Measurements from ENCODE around the gene LRRC42. TPM values are rescaled to one million over a fixed set of nuclear protein-coding genes. Genes with fewer than 3 reads are reported as not detected.

LRRC42 gene
- total and polyA plus RNA-seq, 9 of the 15 experiments (the other 6 are each of a cell fraction or from before 2014, with no cell fraction given), result 17.3 to 51.9 (median 35.5) TPM

- TF ChIP-seq, protein P1, sequence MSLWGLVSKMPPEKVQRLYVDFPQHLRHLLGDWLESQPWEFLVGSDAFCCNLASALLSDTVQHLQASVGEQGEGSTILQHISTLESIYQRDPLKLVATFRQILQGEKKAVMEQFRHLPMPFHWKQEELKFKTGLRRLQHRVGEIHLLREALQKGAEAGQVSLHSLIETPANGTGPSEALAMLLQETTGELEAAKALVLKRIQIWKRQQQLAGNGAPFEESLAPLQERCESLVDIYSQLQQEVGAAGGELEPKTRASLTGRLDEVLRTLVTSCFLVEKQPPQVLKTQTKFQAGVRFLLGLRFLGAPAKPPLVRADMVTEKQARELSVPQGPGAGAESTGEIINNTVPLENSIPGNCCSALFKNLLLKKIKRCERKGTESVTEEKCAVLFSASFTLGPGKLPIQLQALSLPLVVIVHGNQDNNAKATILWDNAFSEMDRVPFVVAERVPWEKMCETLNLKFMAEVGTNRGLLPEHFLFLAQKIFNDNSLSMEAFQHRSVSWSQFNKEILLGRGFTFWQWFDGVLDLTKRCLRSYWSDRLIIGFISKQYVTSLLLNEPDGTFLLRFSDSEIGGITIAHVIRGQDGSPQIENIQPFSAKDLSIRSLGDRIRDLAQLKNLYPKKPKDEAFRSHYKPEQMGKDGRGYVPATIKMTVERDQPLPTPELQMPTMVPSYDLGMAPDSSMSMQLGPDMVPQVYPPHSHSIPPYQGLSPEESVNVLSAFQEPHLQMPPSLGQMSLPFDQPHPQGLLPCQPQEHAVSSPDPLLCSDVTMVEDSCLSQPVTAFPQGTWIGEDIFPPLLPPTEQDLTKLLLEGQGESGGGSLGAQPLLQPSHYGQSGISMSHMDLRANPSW (CRISPR knock-in tag; IDR thresholded peaks at IDR 0.05), result no peak
- TF ChIP-seq ZNF644 (tag; IDR thresholded peaks at IDR 0.05; ENCODE audit: low read depth), result no peak
- TF ChIP-seq CBX5 (IDR thresholded peaks at IDR 0.05; ENCODE audit: borderline replicate concordance, low read depth), result no peak
- no peak for TF ChIP-seq ARID3A (IDR thresholded peaks at IDR 0.05; ENCODE audit: borderline replicate concordance, low read depth, low read length)
- TF ChIP-seq, protein P2, sequence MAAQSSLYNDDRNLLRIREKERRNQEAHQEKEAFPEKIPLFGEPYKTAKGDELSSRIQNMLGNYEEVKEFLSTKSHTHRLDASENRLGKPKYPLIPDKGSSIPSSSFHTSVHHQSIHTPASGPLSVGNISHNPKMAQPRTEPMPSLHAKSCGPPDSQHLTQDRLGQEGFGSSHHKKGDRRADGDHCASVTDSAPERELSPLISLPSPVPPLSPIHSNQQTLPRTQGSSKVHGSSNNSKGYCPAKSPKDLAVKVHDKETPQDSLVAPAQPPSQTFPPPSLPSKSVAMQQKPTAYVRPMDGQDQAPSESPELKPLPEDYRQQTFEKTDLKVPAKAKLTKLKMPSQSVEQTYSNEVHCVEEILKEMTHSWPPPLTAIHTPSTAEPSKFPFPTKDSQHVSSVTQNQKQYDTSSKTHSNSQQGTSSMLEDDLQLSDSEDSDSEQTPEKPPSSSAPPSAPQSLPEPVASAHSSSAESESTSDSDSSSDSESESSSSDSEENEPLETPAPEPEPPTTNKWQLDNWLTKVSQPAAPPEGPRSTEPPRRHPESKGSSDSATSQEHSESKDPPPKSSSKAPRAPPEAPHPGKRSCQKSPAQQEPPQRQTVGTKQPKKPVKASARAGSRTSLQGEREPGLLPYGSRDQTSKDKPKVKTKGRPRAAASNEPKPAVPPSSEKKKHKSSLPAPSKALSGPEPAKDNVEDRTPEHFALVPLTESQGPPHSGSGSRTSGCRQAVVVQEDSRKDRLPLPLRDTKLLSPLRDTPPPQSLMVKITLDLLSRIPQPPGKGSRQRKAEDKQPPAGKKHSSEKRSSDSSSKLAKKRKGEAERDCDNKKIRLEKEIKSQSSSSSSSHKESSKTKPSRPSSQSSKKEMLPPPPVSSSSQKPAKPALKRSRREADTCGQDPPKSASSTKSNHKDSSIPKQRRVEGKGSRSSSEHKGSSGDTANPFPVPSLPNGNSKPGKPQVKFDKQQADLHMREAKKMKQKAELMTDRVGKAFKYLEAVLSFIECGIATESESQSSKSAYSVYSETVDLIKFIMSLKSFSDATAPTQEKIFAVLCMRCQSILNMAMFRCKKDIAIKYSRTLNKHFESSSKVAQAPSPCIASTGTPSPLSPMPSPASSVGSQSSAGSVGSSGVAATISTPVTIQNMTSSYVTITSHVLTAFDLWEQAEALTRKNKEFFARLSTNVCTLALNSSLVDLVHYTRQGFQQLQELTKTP (IDR thresholded peaks at IDR 0.05; ENCODE audit: low read depth in 1 of 2, partially characterized antibody in 2 of 2), result no peak
- no peak for TF ChIP-seq STAT5A (IDR thresholded peaks at IDR 0.05; ENCODE audit: borderline replicate concordance, low read length)
Observed at GRCh38 chr1:53948291-53948690, 2.1 kb downstream of the LRRC42 start (continued).

Data from K562 (cell line).